HG03159 (cell line): Measurements from ENCODE around the gene RAB7A.

Experiments used
- ATAC-seq: cut with Tn5 transposase; IDR thresholded peaks from one replicate; pipeline ENCODE4 v1.9.1; 2021; ENCODE audit warnings: mild to moderate bottlenecking, moderate library complexity; ENCODE audit not compliant: unreplicated experiment

Gene RAB7A

GRCh38 chr3:128786434-128787020 lies 60.5 kb downstream of the RAB7A start:
- ATAC-seq = no peak

GRCh38 chr3:128787256-128788253 lies 61.6 kb downstream of the RAB7A start:
- ATAC-seq = no peak

GRCh38 chr3:128788268-128788869 lies 62.4 kb downstream of the RAB7A start:
- no peak for ATAC-seq

GRCh38 chr3:128794067-128794768 lies 68.2 kb downstream of the RAB7A start:
- ATAC-seq = no peak

- ATAC-seq = peak; percentile 64
These were observed 69.0 kb downstream of the RAB7A start for GRCh38 chr3:128794770-128795649.

- no peak for ATAC-seq
These were observed 73.7 kb downstream of the RAB7A start for GRCh38 chr3:128799653-128800052.

GRCh38 chr3:128800241-128801187 lies 74.5 kb downstream of the RAB7A start:
- ATAC-seq = no peak

- ATAC-seq = no peak
These were observed 75.9 kb downstream of the RAB7A start for GRCh38 chr3:128801779-128802380.

- ATAC-seq = no peak
These were observed 77.3 kb downstream of the RAB7A start for GRCh38 chr3:128803307-128803706.

GRCh38 chr3:128804017-128804810 lies 78.2 kb downstream of the RAB7A start:
- peak; percentile 87 for ATAC-seq

- ATAC-seq = no peak
These were observed 78.8 kb downstream of the RAB7A start for GRCh38 chr3:128804811-128805155.

GRCh38 chr3:128805772-128806171 lies 79.8 kb downstream of the RAB7A start:
- ATAC-seq = no peak

GRCh38 chr3:128806588-128806987 lies 80.6 kb downstream of the RAB7A start:
- ATAC-seq = no peak

GRCh38 chr3:128807186-128807830 lies 81.3 kb downstream of the RAB7A start:
- no peak for ATAC-seq

GRCh38 chr3:128808672-128809071 lies 82.7 kb downstream of the RAB7A start:
- no peak for ATAC-seq

GRCh38 chr3:128813097-128813496 lies 87.1 kb downstream of the RAB7A start:
- ATAC-seq = no peak

- no peak for ATAC-seq
These were observed 88.1 kb downstream of the RAB7A start for GRCh38 chr3:128814060-128814459.
